Loucy (cell line): ENCODE results near the gene CDH12.

Experiments
- H2AFZ ChIP-seq: fragments of 200-600 bp; sonication (generic); 2 replicates; pipeline ENCODE4 v1.6.0; 2016; ENCODE audit warnings: antibody characterized with exemption, mild to moderate bottlenecking, low read length, moderate library complexity
- H3F3A ChIP-seq: fragments of 200-600 bp; 2 replicates; pipeline ENCODE4 v1.6.0; 2016; ENCODE audit warnings: antibody characterized with exemption, low read depth, mild to moderate bottlenecking
- H3K27me3 ChIP-seq: fragments of 200-600 bp; sonication (generic); 2 replicates; pipeline ENCODE4 v1.6.1; 2014; ENCODE audit warnings: low read length, mild to moderate bottlenecking; ENCODE audit not compliant: insufficient read depth, poor library complexity, severe bottlenecking
- H3K36me3 ChIP-seq: fragments of 200-600 bp; sonication (generic); 2 replicates; pipeline ENCODE4 v1.6.1; 2016; ENCODE audit warnings: low read length; ENCODE audit not compliant: insufficient read depth
- H3K4me1 ChIP-seq: fragments of 200-600 bp; sonication (generic); 2 replicates; pipeline ENCODE4 v1.5.1; 2014; ENCODE audit warnings: low read length, mild to moderate bottlenecking; ENCODE audit not compliant: insufficient read depth, poor library complexity, severe bottlenecking
- H3K4me2 ChIP-seq: fragments of 200-600 bp; sonication (generic); 2 replicates; pipeline ENCODE4 v1.6.0; 2014; ENCODE audit warnings: antibody characterized with exemption, low read length, low read depth, mild to moderate bottlenecking; ENCODE audit not compliant: poor library complexity, severe bottlenecking
- H3K4me3 ChIP-seq: fragments of 200-600 bp; sonication (generic); 2 replicates; pipeline ENCODE4 v1.5.1; 2014; ENCODE audit warnings: low read length, mild to moderate bottlenecking, mixed read lengths; ENCODE audit not compliant: poor library complexity, severe bottlenecking
- H3K79me2 ChIP-seq: fragments of 200-600 bp; sonication (generic); 2 replicates; pipeline ENCODE4 v1.6.1; 2014; ENCODE audit warnings: low read length; ENCODE audit not compliant: insufficient read depth
- H3K9ac ChIP-seq: fragments of 200-600 bp; sonication (generic); 2 replicates; pipeline ENCODE4 v1.6.0; 2014; ENCODE audit warnings: mild to moderate bottlenecking, low read depth, low read length, moderate library complexity; ENCODE audit not compliant: poor library complexity, severe bottlenecking
- H3K9me2 ChIP-seq: fragments of 200-600 bp; sonication (generic); replicated peaks from 2 replicates; pipeline ENCODE4 v1.6.1; 2016; ENCODE audit warnings: low read depth, low read length, mixed read lengths
- H3K9me3 ChIP-seq: fragments of 200-600 bp; sonication (generic); 2 replicates; pipeline ENCODE4 v1.6.1; 2014; ENCODE audit warnings: mild to moderate bottlenecking, antibody characterized with exemption, low read length, low read depth; ENCODE audit not compliant: insufficient read depth
- H4K20me1 ChIP-seq: fragments of 200-600 bp; sonication (generic); 2 replicates; pipeline ENCODE4 v1.6.0; 2014; ENCODE audit warnings: antibody characterized with exemption, low read length, mild to moderate bottlenecking; ENCODE audit not compliant: insufficient read depth, poor library complexity, severe bottlenecking
- EZH2phosphoT487 ChIP-seq: fragments of 200-600 bp; IDR thresholded peaks from 2 replicates; pipeline ENCODE4 v1.6.1; 2018; ENCODE audit warnings: antibody characterized with exemption, mild to moderate bottlenecking, moderate library complexity, borderline replicate concordance
- TF ChIP-seq, protein P1 (sequence below): fragments of 200-600 bp; sonication (generic); conservative IDR thresholded peaks from 2 replicates; pipeline ENCODE4 v1.5.1; 2014; ENCODE audit warnings: mild to moderate bottlenecking, antibody characterized with exemption, low read length

Gene CDH12

DNA sequence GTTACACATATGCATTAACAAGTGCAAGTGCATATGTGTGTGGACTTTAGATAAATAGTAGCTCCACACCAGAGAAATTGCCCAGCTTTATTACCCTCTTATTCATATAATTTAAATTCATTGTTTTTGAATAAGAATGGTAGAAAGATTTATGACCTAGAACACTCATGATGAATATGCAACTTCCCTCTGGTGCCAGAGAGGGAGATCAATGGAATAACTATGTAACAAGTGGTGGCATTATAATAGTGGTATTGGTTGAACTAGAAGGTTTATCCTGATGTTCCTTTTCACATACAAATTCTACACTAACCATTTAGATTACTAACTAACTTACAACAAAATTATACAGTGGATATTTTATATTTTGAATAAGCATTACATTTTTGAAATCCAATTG lies 607.4 kb downstream of the CDH12 start:
- Histone ChIP-seq H3K4me2 (no peak overlapping the region), H3K4me1 (no peaks in the 10 kb centered on the region), H3K9me2 (no peaks in the 10 kb centered on the region), H2AFZ (no peak overlapping the region), H3K79me2 (no peaks in the 10 kb centered on the region), H4K20me1 (no peaks in the 10 kb centered on the region), H3K27me3 (no peaks in the 10 kb centered on the region), H3K9ac (no peak overlapping the region), H3K4me3 (no peak overlapping the region), H3K9me3 (no peaks in the 10 kb centered on the region), H3F3A (no peaks in the 10 kb centered on the region), H3K36me3 (no peaks in the 10 kb centered on the region)
- TF ChIP-seq, protein P1, sequence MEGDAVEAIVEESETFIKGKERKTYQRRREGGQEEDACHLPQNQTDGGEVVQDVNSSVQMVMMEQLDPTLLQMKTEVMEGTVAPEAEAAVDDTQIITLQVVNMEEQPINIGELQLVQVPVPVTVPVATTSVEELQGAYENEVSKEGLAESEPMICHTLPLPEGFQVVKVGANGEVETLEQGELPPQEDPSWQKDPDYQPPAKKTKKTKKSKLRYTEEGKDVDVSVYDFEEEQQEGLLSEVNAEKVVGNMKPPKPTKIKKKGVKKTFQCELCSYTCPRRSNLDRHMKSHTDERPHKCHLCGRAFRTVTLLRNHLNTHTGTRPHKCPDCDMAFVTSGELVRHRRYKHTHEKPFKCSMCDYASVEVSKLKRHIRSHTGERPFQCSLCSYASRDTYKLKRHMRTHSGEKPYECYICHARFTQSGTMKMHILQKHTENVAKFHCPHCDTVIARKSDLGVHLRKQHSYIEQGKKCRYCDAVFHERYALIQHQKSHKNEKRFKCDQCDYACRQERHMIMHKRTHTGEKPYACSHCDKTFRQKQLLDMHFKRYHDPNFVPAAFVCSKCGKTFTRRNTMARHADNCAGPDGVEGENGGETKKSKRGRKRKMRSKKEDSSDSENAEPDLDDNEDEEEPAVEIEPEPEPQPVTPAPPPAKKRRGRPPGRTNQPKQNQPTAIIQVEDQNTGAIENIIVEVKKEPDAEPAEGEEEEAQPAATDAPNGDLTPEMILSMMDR: no peak
- no peak for TF ChIP-seq EZH2phosphoT487

DNA sequence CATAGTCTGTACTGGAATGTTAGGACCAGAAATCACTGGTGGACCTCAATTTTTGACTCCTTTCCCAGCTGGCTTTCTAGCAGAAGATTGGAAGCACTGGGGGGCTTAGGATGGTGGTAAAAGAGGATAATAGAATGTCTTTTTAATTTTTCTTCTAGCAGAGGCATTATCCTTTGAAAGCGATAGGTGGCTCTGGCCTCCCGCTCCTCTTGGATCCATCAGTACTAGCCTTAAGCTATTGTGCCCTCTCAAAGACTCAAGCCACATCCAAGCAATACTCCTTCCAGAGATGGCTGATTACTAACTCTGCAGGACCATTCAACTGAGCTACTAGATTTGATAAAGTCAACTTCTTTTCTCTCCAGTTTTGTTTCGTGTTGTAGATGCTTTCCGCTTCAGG lies 610.6 kb downstream of the CDH12 start:
- Histone ChIP-seq H3K9ac (no peak overlapping the region), H2AFZ (no peak overlapping the region), H3K4me2 (no peak overlapping the region), H3F3A (no peaks in the 10 kb centered on the region), H3K79me2 (no peaks in the 10 kb centered on the region), H3K36me3 (no peaks in the 10 kb centered on the region), H3K4me3 (no peak overlapping the region), H3K4me1 (no peaks in the 10 kb centered on the region), H3K9me2 (no peaks in the 10 kb centered on the region), H3K9me3 (no peaks in the 10 kb centered on the region), H4K20me1 (no peaks in the 10 kb centered on the region), H3K27me3 (no peaks in the 10 kb centered on the region)
- TF ChIP-seq EZH2phosphoT487: no peak
- TF ChIP-seq, protein P1: no peak

DNA sequence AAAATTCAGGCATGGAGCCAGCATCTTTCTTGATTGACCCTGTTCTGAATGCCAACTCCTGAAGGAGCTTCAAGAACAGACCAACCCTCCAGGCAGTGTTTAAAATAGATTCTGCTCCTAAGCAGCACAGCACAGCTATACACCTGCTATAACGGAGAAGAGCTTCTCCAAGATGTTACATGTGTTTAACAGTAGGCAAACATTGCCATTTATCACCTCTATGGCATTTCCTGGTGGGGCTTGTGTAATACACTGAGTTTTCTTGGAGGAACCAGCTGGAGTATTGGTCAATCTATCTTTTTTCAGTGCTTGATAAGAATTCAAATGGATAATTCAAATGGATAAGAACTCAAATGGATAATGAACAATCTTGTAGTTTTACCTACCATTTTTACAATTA lies 615.1 kb downstream of the CDH12 start:
- Histone ChIP-seq H3K4me2 (no peak overlapping the region), H3K4me3 (no peak overlapping the region), H3K36me3 (no peaks in the 10 kb centered on the region), H2AFZ (no peak overlapping the region), H3F3A (no peaks in the 10 kb centered on the region), H3K4me1 (no peaks in the 10 kb centered on the region), H3K9ac (no peak overlapping the region), H3K79me2 (no peaks in the 10 kb centered on the region), H3K27me3 (no peaks in the 10 kb centered on the region), H4K20me1 (no peaks in the 10 kb centered on the region), H3K9me2 (no peaks in the 10 kb centered on the region), H3K9me3 (no peaks in the 10 kb centered on the region)
- no peak for TF ChIP-seq EZH2phosphoT487
- TF ChIP-seq, protein P1: no peak
